Endodermal cell (in vitro differentiated cells): ENCODE results near the gene NRXN3. TPM values are rescaled to one million over a fixed set of nuclear protein-coding genes. Genes with fewer than 3 reads are reported as not detected.
A peak's percentile ranks its signal among the peaks of the same experiment; 100 is the strongest.

Source experiments
- DNase-seq: peaks from one replicate; pipeline ENCODE4 v3.0.0-alpha.2; 2017
- H3K27ac ChIP-seq: 2 replicates; pipeline ENCODE4 v1.5.1; 2013; ENCODE audit warnings: mild to moderate bottlenecking, low read depth, low read length, moderate library complexity
- H3K27me3 ChIP-seq: 2 replicates; pipeline ENCODE4 v1.6.1; 2013; ENCODE audit warnings: mild to moderate bottlenecking, low read length, moderate library complexity; ENCODE audit not compliant: insufficient read depth, control insufficient read depth, poor library complexity, severe bottlenecking
- H3K36me3 ChIP-seq: 2 replicates; pipeline ENCODE4 v1.7.0; 2013; ENCODE audit warnings: mild to moderate bottlenecking, low read length, moderate library complexity; ENCODE audit not compliant: control insufficient read depth, insufficient read depth
- H3K4me1 ChIP-seq: one replicate; pipeline ENCODE4 v1.7.0; 2013; ENCODE audit warnings: low read length; ENCODE audit not compliant: control insufficient read depth, insufficient read depth
- H3K4me3 ChIP-seq: 2 replicates; pipeline ENCODE4 v1.5.1; 2013; ENCODE audit warnings: mild to moderate bottlenecking, low read length, moderate library complexity
- H3K9ac ChIP-seq: 2 replicates; pipeline ENCODE4 v1.6.1; 2013; ENCODE audit warnings: mild to moderate bottlenecking, low read length, moderate library complexity; ENCODE audit not compliant: poor library complexity, severe bottlenecking; ENCODE audit errors: extremely low read depth
- H3K9me3 ChIP-seq: 2 replicates; pipeline ENCODE4 v1.6.1; 2013; ENCODE audit warnings: mild to moderate bottlenecking, low read length, moderate library complexity; ENCODE audit not compliant: control insufficient read depth
- H3K27ac Mint-ChIP-seq: 2 replicates; pipeline ENCODE4 v1.8.0; 2020; ENCODE audit warnings: mixed read lengths
- H3K27me3 Mint-ChIP-seq: 2 replicates; pipeline ENCODE4 v1.8.0; 2021; ENCODE audit warnings: mild to moderate bottlenecking, mixed read lengths; ENCODE audit not compliant: insufficient read depth
- H3K36me3 Mint-ChIP-seq: 2 replicates; pipeline ENCODE4 v1.8.0; 2020; ENCODE audit warnings: low read depth, mixed read lengths
- H3K4me1 Mint-ChIP-seq: 2 replicates; pipeline ENCODE4 v1.8.0; 2020; ENCODE audit warnings: mixed read lengths
- H3K4me3 Mint-ChIP-seq: 2 replicates; pipeline ENCODE4 v1.8.0; 2020; ENCODE audit warnings: mild to moderate bottlenecking, moderate library complexity, mixed read lengths
- H3K9me3 Mint-ChIP-seq: 2 replicates; pipeline ENCODE4 v1.8.0; 2020; ENCODE audit warnings: mild to moderate bottlenecking, mixed read lengths
- CTCF ChIP-seq: fragments of 200-600 bp; sonication (generic); conservative IDR thresholded peaks from 2 replicates; pipeline ENCODE4 v1.5.0; 2021; ENCODE audit warnings: antibody characterized with exemption, mild to moderate bottlenecking
- WGBS, 2 experiments: methylation state at CpG; one replicate each; pipeline versions ENCODE4 v1.1.5 to v1.1.7; 2013; ENCODE audit warnings: missing lambda C conversion rate in 2 of 2, mixed read lengths in 1 of 2; ENCODE audit not compliant: insufficient coverage in 1 of 2, insufficient read length in 1 of 2; 5-methylcytosine and 5-hydroxymethylcytosine counted together
- total RNA-seq, 2 donors: library from RNA; stranded (reverse); fragmentation: NEBNext Ultra II Directional in 1 of 2; extraction: Animal tissue kit (Norgen Biotek cat#: 25700) in 1 of 2; gene quantifications; 2 replicates in 1 of 2; 3 replicates in 1 of 2; pipeline ENCODE4 v1.2.1, GENCODE V29; 2021

NRXN3 gene
- total RNA-seq, 2 donors from 2014 or later: 20.9 to 21.4 TPM

GRCh38 chr14:78947681-78948080, 777.5 kb downstream of the NRXN3 start:
- Mint-ChIP-seq H3K27me3 (peaks cover 58% of the 10 kb centered on the region), H3K36me3 (no peaks in the 10 kb centered on the region), H3K27ac (no peak overlapping the region), H3K4me3 (no peak overlapping the region), H3K4me1 (peaks cover 55% of the 10 kb centered on the region), H3K9me3 (no peaks in the 10 kb centered on the region)
- H3K4me1 ChIP-seq: peaks cover 42% of the 10 kb centered on the region
- H3K27me3 ChIP-seq: peaks cover 58% of the 10 kb centered on the region
- H3K9ac ChIP-seq: no peak overlapping the region
- DNase-seq: no peak
- no peak for TF ChIP-seq CTCF
- H3K36me3 ChIP-seq: no peaks in the 10 kb centered on the region
- H3K4me3 ChIP-seq: no peak overlapping the region
- H3K27ac ChIP-seq: no peak overlapping the region
- 100% methylated on average over 2 of the region's 2 CpGs; no CpG with 5 or more reads in 1 of the 2 experiments for WGBS, 2 experiments
- peaks cover 8% of the 10 kb centered on the region for H3K9me3 ChIP-seq

GRCh38 chr14:78950649-78951048, 780.5 kb downstream of the NRXN3 start:
- Histone ChIP-seq H3K27ac (no peak overlapping the region), H3K27me3 (peaks cover 40% of the 10 kb centered on the region), H3K36me3 (no peaks in the 10 kb centered on the region), H3K4me1 (peaks cover 55% of the 10 kb centered on the region), H3K9me3 (peaks cover 4% of the 10 kb centered on the region), H3K9ac (no peak overlapping the region), H3K4me3 (peak overlapping the region; percentile 52)
- no peaks in the 10 kb centered on the region for H3K9me3 Mint-ChIP-seq
- no peak for DNase-seq
- H3K27me3 Mint-ChIP-seq: peaks cover 45% of the 10 kb centered on the region
- TF ChIP-seq CTCF: no peak
- no peak overlapping the region for H3K27ac Mint-ChIP-seq
- no peak overlapping the region for H3K4me3 Mint-ChIP-seq
- peaks cover 68% of the 10 kb centered on the region for H3K4me1 Mint-ChIP-seq
- H3K36me3 Mint-ChIP-seq: no peaks in the 10 kb centered on the region
- WGBS, 2 experiments: 40 to 67% methylated on average over 2 to 3 of the region's 3 CpGs

GRCh38 chr14:78951602-78952001, 781.4 kb downstream of the NRXN3 start:
- H3K27ac ChIP-seq: no peak overlapping the region
- DNase-seq: no peak
- TF ChIP-seq CTCF: no peak
- no peaks in the 10 kb centered on the region for H3K36me3 ChIP-seq
- Mint-ChIP-seq H3K27me3 (peaks cover 45% of the 10 kb centered on the region), H3K27ac (no peak overlapping the region), H3K36me3 (no peaks in the 10 kb centered on the region), H3K9me3 (no peaks in the 10 kb centered on the region), H3K4me1 (peaks cover 62% of the 10 kb centered on the region), H3K4me3 (no peak overlapping the region)
- peak overlapping the region; percentile 21 for H3K4me3 ChIP-seq
- H3K27me3 ChIP-seq: peaks cover 40% of the 10 kb centered on the region
- no peaks in the 10 kb centered on the region for H3K9me3 ChIP-seq
- 59 to 63% methylated on average over 2 to 3 of the region's 3 CpGs for WGBS, 2 experiments
- H3K9ac ChIP-seq: no peak overlapping the region
- H3K4me1 ChIP-seq: peaks cover 55% of the 10 kb centered on the region
